MM.1S (cell line): ENCODE measurements around the gene LAMP5.

Source experiments
- EZH2 ChIP-seq: fragments of 300-600 bp; sonication (generic); optimal IDR thresholded peaks from 2 replicates; pipeline ENCODE3; 2017; ENCODE audit warnings: low read depth, mild to moderate bottlenecking, antibody characterized with exemption, low read length, mixed read lengths
- EZH2phosphoT487 ChIP-seq: fragments of 300-600 bp; sonication (generic); IDR thresholded peaks from 2 replicates; pipeline ENCODE4 v1.6.1; 2018; ENCODE audit warnings: antibody characterized with exemption, low read length
- TF ChIP-seq, protein P1 (sequence below): fragments of 300-600 bp; sonication (generic); IDR thresholded peaks from 2 replicates; pipeline ENCODE4 v1.5.1; 2016; ENCODE audit warnings: antibody characterized with exemption, low read length, mixed read lengths

DNA sequence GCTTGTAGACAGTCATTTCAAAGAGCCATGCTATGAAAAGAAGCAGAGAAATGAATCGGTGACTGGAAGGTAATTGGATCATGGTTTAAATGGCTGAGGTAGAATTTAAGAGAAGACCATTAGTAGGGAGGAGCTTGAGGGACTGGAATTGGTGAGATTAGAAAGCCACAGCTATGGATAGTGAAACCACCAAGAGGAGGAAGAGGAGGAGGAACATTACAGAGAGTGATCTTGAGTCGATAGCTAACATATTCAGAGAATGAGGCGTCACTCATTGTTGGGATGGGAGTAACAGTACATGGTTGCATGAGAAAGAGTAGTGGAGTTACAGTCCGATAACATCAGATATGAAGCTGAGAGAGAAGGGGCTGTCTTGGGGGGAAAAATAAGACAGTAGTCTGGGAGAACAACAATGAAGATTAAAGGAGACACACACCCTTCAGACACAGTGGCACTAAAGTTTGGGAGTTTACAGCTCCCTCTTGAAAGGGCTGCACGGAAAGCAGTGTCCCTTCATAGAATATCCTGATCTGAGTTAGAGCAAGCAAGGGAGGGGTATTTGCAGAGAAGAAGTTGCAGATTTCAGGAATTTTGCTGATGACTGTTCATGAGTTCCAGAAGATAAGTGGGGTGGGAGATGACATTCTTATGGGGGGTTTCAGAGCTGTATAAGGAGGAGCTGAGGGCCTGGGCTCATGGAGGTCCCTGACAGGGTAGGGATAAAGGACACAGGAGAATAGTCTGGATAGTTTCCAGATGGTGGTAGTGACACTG lies 15.1 kb upstream of the LAMP5 start:
- TF ChIP-seq, protein P1, sequence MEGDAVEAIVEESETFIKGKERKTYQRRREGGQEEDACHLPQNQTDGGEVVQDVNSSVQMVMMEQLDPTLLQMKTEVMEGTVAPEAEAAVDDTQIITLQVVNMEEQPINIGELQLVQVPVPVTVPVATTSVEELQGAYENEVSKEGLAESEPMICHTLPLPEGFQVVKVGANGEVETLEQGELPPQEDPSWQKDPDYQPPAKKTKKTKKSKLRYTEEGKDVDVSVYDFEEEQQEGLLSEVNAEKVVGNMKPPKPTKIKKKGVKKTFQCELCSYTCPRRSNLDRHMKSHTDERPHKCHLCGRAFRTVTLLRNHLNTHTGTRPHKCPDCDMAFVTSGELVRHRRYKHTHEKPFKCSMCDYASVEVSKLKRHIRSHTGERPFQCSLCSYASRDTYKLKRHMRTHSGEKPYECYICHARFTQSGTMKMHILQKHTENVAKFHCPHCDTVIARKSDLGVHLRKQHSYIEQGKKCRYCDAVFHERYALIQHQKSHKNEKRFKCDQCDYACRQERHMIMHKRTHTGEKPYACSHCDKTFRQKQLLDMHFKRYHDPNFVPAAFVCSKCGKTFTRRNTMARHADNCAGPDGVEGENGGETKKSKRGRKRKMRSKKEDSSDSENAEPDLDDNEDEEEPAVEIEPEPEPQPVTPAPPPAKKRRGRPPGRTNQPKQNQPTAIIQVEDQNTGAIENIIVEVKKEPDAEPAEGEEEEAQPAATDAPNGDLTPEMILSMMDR: no peak
- TF ChIP-seq EZH2: no peak
- no peak for TF ChIP-seq EZH2phosphoT487
